HG03025 (cell line): ENCODE results near the gene ZFPM1.
"Not testable (repeated sequence)": the region's sequence is repeated elsewhere in the genome, so short reads cannot be mapped to it uniquely, and the experiment has no call there.

ENCODE experiments used
- ATAC-seq: cut with Tn5 transposase; IDR thresholded peaks from one replicate; pipeline ENCODE4 v1.9.1; 2021; ENCODE audit warnings: mild to moderate bottlenecking, moderate library complexity; ENCODE audit not compliant: unreplicated experiment, low FRiP score

ZFPM1 gene

GRCh38 chr16:88510091-88510994, 57.3 kb downstream of the ZFPM1 start:
- no peak for ATAC-seq

- ATAC-seq: no peak
These were observed 58.0 kb downstream of the ZFPM1 start for GRCh38 chr16:88511060-88511459.

GRCh38 chr16:88511906-88512305, 58.8 kb downstream of the ZFPM1 start:
- no peak for ATAC-seq

GRCh38 chr16:88512728-88513696, 59.9 kb downstream of the ZFPM1 start:
- no peak for ATAC-seq

- no peak for ATAC-seq
These were observed 61.0 kb downstream of the ZFPM1 start for GRCh38 chr16:88514070-88514469.

- ATAC-seq: no peak
These were observed 61.6 kb downstream of the ZFPM1 start for GRCh38 chr16:88514526-88515232.

GRCh38 chr16:88515371-88515770, 62.3 kb downstream of the ZFPM1 start:
- ATAC-seq: no peak

- ATAC-seq: no peak
These were observed 63.0 kb downstream of the ZFPM1 start for GRCh38 chr16:88515925-88516594.

- no peak for ATAC-seq
These were observed 63.6 kb downstream of the ZFPM1 start for GRCh38 chr16:88516601-88517061.

GRCh38 chr16:88517208-88517774, 64.2 kb downstream of the ZFPM1 start:
- ATAC-seq: not testable (repeated sequence)

GRCh38 chr16:88518411-88519111, 65.5 kb downstream of the ZFPM1 start:
- ATAC-seq: not testable (repeated sequence)

GRCh38 chr16:88519240-88519639, 66.2 kb downstream of the ZFPM1 start:
- ATAC-seq: no peak

- no peak for ATAC-seq
These were observed 67.0 kb downstream of the ZFPM1 start for GRCh38 chr16:88519938-88520653.

GRCh38 chr16:88521674-88522073, 68.6 kb downstream of the ZFPM1 start:
- ATAC-seq: no peak

- no peak for ATAC-seq
These were observed 69.3 kb downstream of the ZFPM1 start for GRCh38 chr16:88522276-88522949.

- no peak for ATAC-seq
These were observed 70.5 kb downstream of the ZFPM1 start for GRCh38 chr16:88523309-88524161.
